HepG2 (cell line): ENCODE measurements around the gene PSEN1.

Experiments used
- CERS6 ChIP-seq: sonication (generic); formaldehyde crosslinking; IDR thresholded peaks from 2 replicates; pipeline ENCODE4 v1.5.0; 2020; ENCODE audit warnings: missing genetic modification reagents
- CTCF ChIP-seq: sonication (generic); formaldehyde crosslinking; IDR thresholded peaks from 2 replicates; pipeline ENCODE4 v1.5.0; 2020; ENCODE audit warnings: mild to moderate bottlenecking, missing genetic modification reagents, moderate library complexity
- GTF2F1 ChIP-seq: fragments of 150-350 bp; IDR thresholded peaks from 2 replicates; pipeline ENCODE4 v1.6.1; 2014; ENCODE audit warnings: low read length
- HMGXB4 ChIP-seq, 2 experiments: sonication (generic) in 1 of 2; formaldehyde crosslinking in 1 of 2; IDR thresholded peaks; 2 replicates each; pipeline versions ENCODE4 v1.4.0 to v1.6.1; 2018 to 2020; ENCODE audit warnings: missing genetic modification reagents in 2 of 2, borderline replicate concordance in 1 of 2, low read depth in 1 of 2, mild to moderate bottlenecking in 1 of 2, missing biosample characterization in 1 of 2
- KAT8 ChIP-seq: IDR thresholded peaks from 2 replicates; pipeline ENCODE4 v1.6.1; 2016; ENCODE audit warnings: missing genetic modification reagents, missing compliant biosample characterization
- NPAS2 ChIP-seq: sonication (generic); formaldehyde crosslinking; IDR thresholded peaks from 2 replicates; pipeline ENCODE4 v1.8.0; 2022; ENCODE audit warnings: mild to moderate bottlenecking, missing genetic modification reagents, borderline replicate concordance
- PHB2 ChIP-seq: fragments of 450-650 bp; IDR thresholded peaks from 2 replicates; pipeline ENCODE4 v1.6.1; 2018; ENCODE audit not compliant: partially characterized antibody
- THAP7 ChIP-seq: sonication (generic); formaldehyde crosslinking; IDR thresholded peaks from 2 replicates; pipeline ENCODE4 v1.8.1; 2023; ENCODE audit warnings: mild to moderate bottlenecking, missing genetic modification reagents
- ZBTB25 ChIP-seq: IDR thresholded peaks from 2 replicates; pipeline ENCODE4 v1.6.1; 2018; ENCODE audit warnings: missing genetic modification reagents

- TF ChIP-seq ZBTB25 (CRISPR knock-in tag) (no peak), GTF2F1 (no peak), KAT8 (CRISPR knock-in tag) (no peak), CTCF (CRISPR knock-in tag) (peak; percentile 93), PHB2 (no peak), CERS6 (CRISPR knock-in tag) (no peak), HMGXB4 (CRISPR knock-in tag; IDR thresholded peaks at IDR 0.05; ENCODE audit: borderline replicate concordance in 1 of 2, low read depth in 1 of 2) (no peak; a peak in 1 of 4 replicates), NPAS2 (no peak), THAP7 (CRISPR knock-in tag) (no peak)
Measured at GRCh38 chr14:73231981-73232851, 95.9 kb downstream of the PSEN1 start.
